Spleen (tissue), 7 donors: ENCODE results near the gene MMD.
"Not testable (repeated sequence)": the region's sequence is repeated elsewhere in the genome, so short reads cannot be mapped to it uniquely, and the experiment has no call there.

ENCODE experiments used
- CTCF ChIP-seq, 11 experiments: fragments of 200-600 bp in 7 of 11; fragments of 450-650 bp in 4 of 11; sonication (generic) in 4 of 11; IDR thresholded peaks in 8 of 11; conservative IDR thresholded peaks in 3 of 11; 1 replicate in 7 of 11; 2 replicates in 4 of 11; pipeline versions ENCODE4 v1.4.0 to v1.8.0; 2016 to 2021; ENCODE audit warnings: antibody characterized with exemption in 11 of 11, inconsistent platforms in 4 of 11, mild to moderate bottlenecking in 1 of 11
- POLR2A ChIP-seq, 3 donors: fragments of 450-650 bp; IDR thresholded peaks; one replicate each; pipeline ENCODE4 v1.5.1; 2017; ENCODE audit warnings: antibody characterized with exemption in 3 of 3, mild to moderate bottlenecking in 1 of 3
- donor health status: DM: no; HTN: no; CAD: no; lungs with moderate emphysema.
- donor health status: DM: no; HTN: no; CAD: no.
- donor health status: DM: no; HTN: no; CAD: no.

- not testable (repeated sequence) for TF ChIP-seq CTCF (IDR thresholded peaks at IDR 0.05 in 8 of 11, conservative IDR thresholded peaks at IDR 0.05 in 3 of 11); POLR2A (IDR thresholded peaks at IDR 0.05)
These were observed 24.4 kb upstream of the MMD start for GRCh38 chr17:55446004-55446403.
